T-helper 22 cell (primary cell): Measurements from ENCODE around the gene NPM1.

Source experiments
- DNase-seq: peaks from one replicate; pipeline ENCODE4 v3.0.0-alpha.2; 2020; ENCODE audit warnings: low read depth

NPM1 gene

GRCh38 chr5:171450423-171451331 lies 63.0 kb downstream of the NPM1 start:
- DNase-seq = no peak

- no peak for DNase-seq
Measured at GRCh38 chr5:171451421-171451820, 63.8 kb downstream of the NPM1 start.

GRCh38 chr5:171453056-171453725 lies 65.5 kb downstream of the NPM1 start:
- no peak for DNase-seq

- no peak for DNase-seq
Measured at GRCh38 chr5:171453988-171454387, 66.3 kb downstream of the NPM1 start.

GRCh38 chr5:171454549-171454948 lies 66.9 kb downstream of the NPM1 start:
- no peak for DNase-seq

- DNase-seq = no peak
Measured at GRCh38 chr5:171455522-171455921, 67.9 kb downstream of the NPM1 start.

- DNase-seq = no peak
Measured at GRCh38 chr5:171457208-171457981, 69.7 kb downstream of the NPM1 start.

GRCh38 chr5:171459839-171460238 lies 72.2 kb downstream of the NPM1 start:
- DNase-seq = no peak
